HepG2 (cell line): ENCODE results near the gene CRTC2. TPM values are rescaled to one million over a fixed set of nuclear protein-coding genes. Genes with fewer than 3 reads are reported as not detected.

Experiments
- ARID2 ChIP-seq: sonication (generic); formaldehyde crosslinking; IDR thresholded peaks from 2 replicates; pipeline ENCODE4 v1.8.1; 2022; ENCODE audit warnings: mild to moderate bottlenecking, missing genetic modification reagents, borderline replicate concordance
- ATF1 ChIP-seq: IDR thresholded peaks from 2 replicates; pipeline ENCODE4 v1.6.1; 2016; ENCODE audit warnings: mild to moderate bottlenecking, control low read depth
- SNAPC5 ChIP-seq: sonication (generic); formaldehyde crosslinking; IDR thresholded peaks from 2 replicates; pipeline ENCODE4 v1.8.1; 2023; ENCODE audit warnings: mild to moderate bottlenecking, missing genetic modification reagents, borderline replicate concordance
- TEAD2 ChIP-seq: sonication (generic); formaldehyde crosslinking; IDR thresholded peaks from 2 replicates; pipeline ENCODE4 v1.9.0; 2021; ENCODE audit warnings: missing genetic modification reagents
- TOPORS ChIP-seq: sonication (generic); formaldehyde crosslinking; IDR thresholded peaks from 2 replicates; pipeline ENCODE4 v1.8.0; 2023; ENCODE audit warnings: mild to moderate bottlenecking, missing genetic modification reagents
- ZNF142 ChIP-seq: sonication (generic); formaldehyde crosslinking; IDR thresholded peaks from 2 replicates; pipeline ENCODE4 v1.4.0; 2020; ENCODE audit warnings: missing genetic modification reagents
- ZNF333 ChIP-seq: sonication (generic); formaldehyde crosslinking; IDR thresholded peaks from 2 replicates; pipeline ENCODE4 v1.4.0; 2020; ENCODE audit warnings: mild to moderate bottlenecking, missing genetic modification reagents, borderline replicate concordance
- ZNF777 ChIP-seq: sonication (generic); formaldehyde crosslinking; IDR thresholded peaks from 2 replicates; pipeline ENCODE4 v1.4.0; 2020; ENCODE audit warnings: missing genetic modification reagents
- ZXDC ChIP-seq: sonication (generic); formaldehyde crosslinking; IDR thresholded peaks from 2 replicates; pipeline ENCODE4 v1.5.0; 2020; ENCODE audit warnings: mild to moderate bottlenecking, missing genetic modification reagents
- polyA plus RNA-seq, 8 experiments: library from polyadenylated mRNA; depleted of rRNA in 3 of 8; stranded (reverse) in 7 of 8; unstranded in 1 of 8; fragments of >200 nt; fragmentation: Illumina TruSeq in 4 of 8; extraction: Trizol in 4 of 8; gene quantifications; 2 replicates each; pipeline versions ENCODE4 v1.2.1 to v1.2.3, GENCODE V29; 2011 to 2016; ENCODE audit warnings: low read depth in 4 of 8, missing spikeins in 1 of 8, mixed read lengths in 1 of 8; ENCODE audit not compliant: insufficient read depth in 1 of 8
- total RNA-seq, 5 experiments: library from RNA; depleted of rRNA; stranded (reverse); fragments of >200 nt; fragmentation: Illumina TruSeq; extraction: Trizol; gene quantifications; 2 replicates each; pipeline ENCODE4 v1.2.3, GENCODE V29; 2016; ENCODE audit warnings: low read depth in 1 of 5
- TF ChIP-seq, protein P1 (sequence below): sonication (generic); formaldehyde crosslinking; conservative IDR thresholded peaks from 2 replicates; pipeline ENCODE4 v1.4.0; 2020; ENCODE audit warnings: missing genetic modification reagents
- TF ChIP-seq, protein P2 (sequence below): sonication (generic); formaldehyde crosslinking; IDR thresholded peaks from 2 replicates; pipeline ENCODE4 v1.4.0; 2020; ENCODE audit warnings: low read depth, missing genetic modification reagents

The CRTC2 gene
- total and polyA plus RNA-seq, 2 of the 13 experiments (the other 11 are each of a cell fraction or from before 2014, with no cell fraction given), result 6.1 to 26.7 TPM

DNA sequence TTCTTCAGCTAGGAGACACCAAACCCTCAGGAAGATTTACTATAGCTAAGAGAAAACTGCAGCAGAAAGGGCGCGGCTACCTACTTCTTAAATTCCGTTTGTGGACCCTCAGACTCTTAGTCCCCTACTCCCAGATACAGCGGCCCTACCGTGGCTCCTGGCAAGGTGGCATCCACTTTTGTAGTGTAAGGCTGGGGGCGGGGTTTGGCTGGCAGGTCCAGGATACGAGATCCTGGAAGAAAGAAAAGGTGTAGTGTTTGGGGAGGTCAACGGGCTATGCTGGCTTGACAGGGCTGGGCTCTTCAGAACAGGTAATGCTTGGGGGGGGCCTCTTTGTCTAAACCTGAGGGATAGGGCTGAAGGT, 9.6 kb upstream of the CRTC2 start (continued):
- peak; percentile 25; the same call in 1 of the 2 replicates for TF ChIP-seq SNAPC5 (CRISPR knock-in tag)
- 0 out of 2 replicates have a peak, but pooled peaks have one; percentile 1 for TF ChIP-seq ARID2 (CRISPR knock-in tag)
- no peak for TF ChIP-seq ZNF142 (CRISPR knock-in tag)
- TF ChIP-seq TOPORS, result 0 out of 2 replicates have a peak, but pooled peaks have one; percentile 7
- TF ChIP-seq, protein P1, sequence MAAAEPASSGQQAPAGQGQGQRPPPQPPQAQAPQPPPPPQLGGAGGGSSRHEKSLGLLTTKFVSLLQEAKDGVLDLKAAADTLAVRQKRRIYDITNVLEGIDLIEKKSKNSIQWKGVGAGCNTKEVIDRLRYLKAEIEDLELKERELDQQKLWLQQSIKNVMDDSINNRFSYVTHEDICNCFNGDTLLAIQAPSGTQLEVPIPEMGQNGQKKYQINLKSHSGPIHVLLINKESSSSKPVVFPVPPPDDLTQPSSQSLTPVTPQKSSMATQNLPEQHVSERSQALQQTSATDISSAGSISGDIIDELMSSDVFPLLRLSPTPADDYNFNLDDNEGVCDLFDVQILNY (CRISPR knock-in tag), result no peak
- TF ChIP-seq, protein P2, sequence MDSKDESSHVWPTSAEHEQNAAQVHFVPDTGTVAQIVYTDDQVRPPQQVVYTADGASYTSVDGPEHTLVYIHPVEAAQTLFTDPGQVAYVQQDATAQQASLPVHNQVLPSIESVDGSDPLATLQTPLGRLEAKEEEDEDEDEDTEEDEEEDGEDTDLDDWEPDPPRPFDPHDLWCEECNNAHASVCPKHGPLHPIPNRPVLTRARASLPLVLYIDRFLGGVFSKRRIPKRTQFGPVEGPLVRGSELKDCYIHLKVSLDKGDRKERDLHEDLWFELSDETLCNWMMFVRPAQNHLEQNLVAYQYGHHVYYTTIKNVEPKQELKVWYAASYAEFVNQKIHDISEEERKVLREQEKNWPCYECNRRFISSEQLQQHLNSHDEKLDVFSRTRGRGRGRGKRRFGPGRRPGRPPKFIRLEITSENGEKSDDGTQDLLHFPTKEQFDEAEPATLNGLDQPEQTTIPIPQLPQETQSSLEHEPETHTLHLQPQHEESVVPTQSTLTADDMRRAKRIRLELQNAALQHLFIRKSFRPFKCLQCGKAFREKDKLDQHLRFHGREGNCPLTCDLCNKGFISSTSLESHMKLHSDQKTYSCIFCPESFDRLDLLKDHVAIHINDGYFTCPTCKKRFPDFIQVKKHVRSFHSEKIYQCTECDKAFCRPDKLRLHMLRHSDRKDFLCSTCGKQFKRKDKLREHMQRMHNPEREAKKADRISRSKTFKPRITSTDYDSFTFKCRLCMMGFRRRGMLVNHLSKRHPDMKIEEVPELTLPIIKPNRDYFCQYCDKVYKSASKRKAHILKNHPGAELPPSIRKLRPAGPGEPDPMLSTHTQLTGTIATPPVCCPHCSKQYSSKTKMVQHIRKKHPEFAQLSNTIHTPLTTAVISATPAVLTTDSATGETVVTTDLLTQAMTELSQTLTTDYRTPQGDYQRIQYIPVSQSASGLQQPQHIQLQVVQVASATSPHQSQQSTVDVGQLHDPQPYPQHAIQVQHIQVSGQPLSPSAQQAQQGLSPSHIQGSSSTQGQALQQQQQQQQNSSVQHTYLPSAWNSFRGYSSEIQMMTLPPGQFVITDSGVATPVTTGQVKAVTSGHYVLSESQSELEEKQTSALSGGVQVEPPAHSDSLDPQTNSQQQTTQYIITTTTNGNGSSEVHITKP (CRISPR knock-in tag), result 0 out of 2 replicates have a peak, but pooled peaks have one; percentile 1
- TF ChIP-seq ZNF777 (CRISPR knock-in tag), result no peak
- TF ChIP-seq ZNF333 (CRISPR knock-in tag), result 0 out of 2 replicates have a peak, but pooled peaks have one; percentile 9
- no peak for TF ChIP-seq TEAD2 (CRISPR knock-in tag)
- peak; percentile 21 for TF ChIP-seq ATF1 (CRISPR knock-in tag)
- no peak for TF ChIP-seq ZXDC (CRISPR knock-in tag)
